Fibroblast of villous mesenchyme (primary cell): ENCODE results near the gene UQCC3. TPM values are rescaled to one million over a fixed set of nuclear protein-coding genes. Genes with fewer than 3 reads are reported as not detected.
"Not testable (repeated sequence)": the region's sequence is repeated elsewhere in the genome, so short reads cannot be mapped to it uniquely, and the experiment has no call there.

Experiments used
- DNase-seq: peaks from one replicate; pipeline ENCODE4 v3.0.0-alpha.2; 2010; ENCODE audit warnings: low read depth
- H3K4me3 ChIP-seq: 2 replicates; pipeline ENCODE4 v1.5.1; 2011; ENCODE audit warnings: low read depth, mild to moderate bottlenecking, low read length
- CTCF ChIP-seq: IDR thresholded peaks from 2 replicates; pipeline ENCODE4 v1.5.1; 2012; ENCODE audit warnings: low read depth, mild to moderate bottlenecking, low read length; ENCODE audit not compliant: insufficient read depth
- total RNA-seq: library from RNA; depleted of rRNA; stranded (reverse); fragments of >200 nt; gene quantifications from 2 replicates; pipeline ENCODE4 v1.2.3, GENCODE V29; 2012

Gene UQCC3
- total RNA-seq, 1 donor: 6.5 TPM

- DNase-seq: no peak
- TF ChIP-seq CTCF: no peak
- H3K4me3 ChIP-seq: peak overlapping the region; percentile 27
Observed at GRCh38 chr11:62687508-62688396, 16.3 kb downstream of the UQCC3 start.

GRCh38 chr11:62688491-62688890 lies 17.0 kb downstream of the UQCC3 start:
- peak; percentile 18 for DNase-seq
- H3K4me3 ChIP-seq: peak overlapping the region; percentile 27
- TF ChIP-seq CTCF: no peak

- peak within 1 kb of the TSS; percentile 36 for H3K4me3 ChIP-seq
- TF ChIP-seq CTCF: no peak
- peak; percentile 93 for DNase-seq
Observed at GRCh38 chr11:62689421-62690183, 18.1 kb downstream of the UQCC3 start, which contains the start of gene LRRN4CL. Gene LRRN4CL (minus strand): TSS chr11:62689530. CDS start chr11:62688508, 1,022 bp downstream.

GRCh38 chr11:62693624-62694023 lies 22.2 kb downstream of the UQCC3 start:
- DNase-seq, H3K4me3 ChIP-seq: not testable (repeated sequence)

GRCh38 chr11:62694455-62695167 lies 23.1 kb downstream of the UQCC3 start:
- no peak overlapping the region for H3K4me3 ChIP-seq
- peak; percentile 93 for TF ChIP-seq CTCF
- peak; percentile 85 for DNase-seq

- no peak for DNase-seq
Observed at GRCh38 chr11:62702246-62702645, 30.8 kb downstream of the UQCC3 start.

GRCh38 chr11:62703921-62704320 lies 32.4 kb downstream of the UQCC3 start:
- not testable (repeated sequence) for H3K4me3 ChIP-seq, DNase-seq

More at GRCh38 chr11:62702246-62702645, 30.8 kb downstream of the UQCC3 start:
- TF ChIP-seq CTCF: no peak
- H3K4me3 ChIP-seq: no peak overlapping the region
